ENCODE results near the gene EMID1.
"Not testable (repeated sequence)": the region's sequence is repeated elsewhere in the genome, so short reads cannot be mapped to it uniquely, and the experiment has no call there.

The EMID1 gene

GRCh38 chr22:29231971-29232959 is 26.6 kb downstream of the EMID1 start:
- no peak for DNase-seq

GRCh38 chr22:29233277-29233877 is 27.7 kb downstream of the EMID1 start:
- no peak for DNase-seq

- not testable (repeated sequence) for DNase-seq
Measured at GRCh38 chr22:29240481-29240880, 34.8 kb downstream of the EMID1 start.

DNA sequence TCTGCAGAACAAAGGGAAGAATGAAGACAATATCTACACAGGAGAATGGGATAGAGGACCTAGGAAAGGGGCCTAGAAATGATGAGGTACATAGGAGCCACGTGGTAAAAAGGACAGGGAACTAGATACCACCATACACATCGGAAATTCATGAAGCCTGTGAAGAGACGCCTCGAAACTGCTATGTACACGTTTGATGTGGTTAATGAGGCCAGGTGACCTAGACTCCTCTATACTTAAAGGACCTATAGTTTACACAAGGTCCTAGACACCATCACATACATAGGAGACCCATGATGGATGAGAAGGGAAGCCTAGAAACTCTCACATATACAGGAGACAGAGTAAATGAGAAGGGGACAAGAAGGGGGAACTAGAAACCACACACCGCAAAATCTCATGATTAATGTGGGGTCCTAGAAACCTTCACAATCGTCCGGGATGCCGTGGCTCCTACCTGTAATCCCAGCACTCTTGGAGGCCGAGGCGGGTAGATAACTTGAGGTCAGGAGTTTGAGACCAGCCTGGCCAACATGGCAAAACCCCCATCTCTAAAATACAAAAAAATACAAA is 38.3 kb downstream of the EMID1 start:
- DNase-seq, result no peak

DNA sequence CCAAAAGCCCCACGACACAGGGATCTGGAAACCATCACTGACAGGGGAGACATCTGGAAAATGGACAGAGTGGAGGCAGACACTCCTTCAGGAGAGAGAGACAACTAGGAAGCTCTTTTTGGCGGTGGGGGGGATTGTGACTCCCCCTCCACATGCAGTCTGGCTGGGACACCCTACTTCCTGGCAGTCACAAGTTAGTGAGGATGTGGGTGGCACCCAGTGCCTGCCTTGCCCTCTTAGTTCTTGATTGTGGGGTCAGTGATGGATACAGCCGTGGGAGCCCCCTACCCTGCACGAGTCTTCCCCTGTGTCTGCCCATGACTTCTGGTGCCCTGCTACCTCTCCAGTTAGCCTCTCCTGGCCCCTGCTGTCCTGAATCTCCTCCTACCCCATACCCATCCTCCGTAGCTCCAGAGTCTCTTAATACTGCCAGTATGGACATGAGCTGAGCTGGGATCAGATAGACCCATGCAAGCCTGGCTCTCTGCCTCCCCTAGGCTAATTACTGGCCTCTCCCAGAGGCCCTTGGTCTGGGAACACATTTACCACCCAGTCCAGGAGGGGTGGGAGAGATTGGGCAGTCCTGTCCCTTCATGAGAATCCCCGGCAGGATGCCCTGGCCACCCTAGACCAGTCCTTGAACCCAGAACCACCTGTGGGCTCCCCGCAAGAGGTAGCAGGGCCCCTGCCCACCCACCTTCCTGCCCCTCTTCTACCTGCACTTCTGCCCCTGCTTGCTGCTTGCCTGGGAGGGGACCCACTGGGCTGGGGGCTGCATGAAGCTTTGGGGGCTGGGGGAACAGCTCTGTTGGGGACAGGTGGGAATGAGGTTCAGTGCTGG is 39.3 kb downstream of the EMID1 start:
- DNase-seq, result no peak

- peak; percentile 71 for DNase-seq
Measured at GRCh38 chr22:29245626-29246385, 40.1 kb downstream of the EMID1 start.

DNA sequence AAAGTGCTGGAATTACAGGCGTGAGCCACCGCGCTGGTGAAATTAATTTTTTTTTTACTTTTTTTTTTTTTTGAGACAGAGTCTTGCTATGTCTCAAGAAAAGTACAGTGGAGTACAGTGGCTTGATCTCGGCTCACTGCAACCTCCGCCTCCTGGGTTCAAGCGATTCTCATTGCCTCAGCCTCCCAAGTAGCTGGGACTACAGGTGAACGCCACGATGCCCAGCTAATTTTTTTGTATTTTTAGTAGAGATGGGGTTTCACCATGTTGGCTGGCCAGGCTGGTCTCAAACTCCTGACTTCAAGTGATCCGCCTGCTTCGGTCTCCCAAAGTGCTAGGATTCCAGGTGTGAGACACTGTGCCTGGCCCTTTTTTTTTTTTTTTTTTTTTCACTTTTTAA is 42.2 kb downstream of the EMID1 start:
- not testable (repeated sequence) for DNase-seq

GRCh38 chr22:29251265-29251664 is 45.6 kb downstream of the EMID1 start:
- DNase-seq, result no peak

DNA sequence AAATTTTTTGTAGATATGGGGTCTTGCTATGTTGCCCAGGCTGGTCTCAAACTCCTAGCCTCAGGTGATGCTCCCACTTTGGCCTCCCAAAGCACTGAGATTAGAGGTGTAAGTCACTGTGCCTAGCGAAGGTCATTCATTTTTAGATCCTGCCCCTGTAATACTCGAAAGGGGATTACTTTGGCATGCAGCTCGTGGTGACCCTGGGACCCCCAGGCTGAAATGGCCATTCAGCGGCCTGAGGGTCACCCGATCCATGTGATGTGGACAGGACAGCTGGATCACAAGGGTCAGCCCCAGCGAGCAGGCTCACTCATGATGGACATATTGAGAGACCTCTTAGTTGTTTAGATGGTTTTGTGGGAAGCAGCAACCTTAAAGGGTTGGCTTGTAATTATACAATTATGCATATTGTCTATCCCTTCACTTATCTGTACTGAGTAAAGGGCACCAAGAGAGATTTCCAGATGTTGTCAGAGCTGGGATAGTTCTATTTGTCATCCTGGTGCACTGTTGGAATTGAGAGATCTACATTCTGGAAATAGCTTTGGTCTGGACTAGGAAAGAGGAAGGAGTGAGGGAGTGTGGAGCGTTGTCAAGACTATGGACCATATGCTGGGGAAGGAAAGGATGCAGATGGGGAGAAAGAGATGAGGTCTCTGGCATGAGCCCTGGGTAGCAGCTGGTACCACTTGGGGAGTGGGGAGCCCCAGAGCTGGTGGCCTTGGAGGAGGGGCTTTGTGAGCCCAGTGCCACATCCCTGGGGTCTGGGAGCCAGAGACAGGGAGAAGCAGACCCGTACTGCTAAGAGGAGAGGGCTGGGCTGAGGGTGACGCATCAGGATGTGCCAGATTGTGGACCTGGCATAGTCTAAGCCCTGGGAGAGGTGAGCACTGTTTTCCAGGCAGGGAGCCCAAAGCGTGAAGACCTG is 46.5 kb downstream of the EMID1 start:
- DNase-seq, result no peak

DNA sequence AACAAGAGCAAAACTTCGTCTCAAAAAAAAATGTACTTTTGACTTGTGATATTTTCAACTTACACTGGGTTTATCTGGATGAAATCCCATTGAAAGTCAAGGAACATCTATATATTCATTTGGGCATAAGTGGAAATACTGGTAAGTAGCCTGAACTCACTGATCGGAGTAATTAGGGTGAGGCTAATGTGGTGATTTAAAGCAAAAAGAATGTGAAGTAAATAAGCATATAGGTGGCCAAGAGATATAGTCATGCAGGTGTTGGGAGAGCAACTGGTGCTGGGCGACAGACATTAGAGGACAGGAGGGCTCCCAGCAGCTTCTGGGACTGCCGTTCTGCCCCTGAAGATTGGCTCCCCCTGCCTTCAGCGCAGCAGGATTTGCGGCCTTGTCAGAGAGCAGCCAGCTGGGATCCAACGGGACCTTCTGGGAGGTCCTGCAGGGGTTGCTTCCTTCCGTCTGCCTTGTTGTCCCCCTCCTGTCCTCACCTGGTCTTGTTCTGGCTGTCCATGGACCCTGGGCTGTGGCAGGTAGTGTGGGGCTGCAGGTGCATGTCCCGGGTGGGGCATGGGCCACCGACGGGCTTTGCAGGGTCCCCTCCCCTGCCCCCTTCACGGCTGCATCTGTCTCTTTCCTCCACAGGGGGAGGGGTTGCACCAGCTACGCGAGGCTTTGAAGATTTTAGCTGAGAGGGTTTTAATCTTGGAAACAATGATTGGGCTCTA is 48.0 kb downstream of the EMID1 start:
- no peak for DNase-seq

DNA sequence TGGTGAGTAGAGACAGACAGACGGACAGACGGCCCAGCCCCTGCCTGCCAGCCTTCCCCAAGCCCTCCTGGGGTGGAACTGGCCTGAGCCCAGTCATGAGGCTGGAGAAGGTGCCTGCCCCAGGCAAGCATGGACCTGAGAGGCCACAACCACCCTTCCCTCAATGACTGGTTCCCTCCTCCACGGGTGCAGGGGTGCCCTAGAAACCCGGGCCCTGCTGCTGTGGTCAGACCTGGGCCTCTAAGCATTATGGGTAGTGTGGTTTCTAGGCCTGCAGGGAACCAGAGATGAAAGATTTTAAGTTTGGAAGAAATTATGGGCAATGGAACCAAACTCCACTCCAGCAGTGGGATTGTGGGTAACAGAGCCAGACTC is 48.6 kb downstream of the EMID1 start:
- no peak for DNase-seq

GRCh38 chr22:29255064-29255621 is 49.4 kb downstream of the EMID1 start:
- DNase-seq, result no peak

DNA sequence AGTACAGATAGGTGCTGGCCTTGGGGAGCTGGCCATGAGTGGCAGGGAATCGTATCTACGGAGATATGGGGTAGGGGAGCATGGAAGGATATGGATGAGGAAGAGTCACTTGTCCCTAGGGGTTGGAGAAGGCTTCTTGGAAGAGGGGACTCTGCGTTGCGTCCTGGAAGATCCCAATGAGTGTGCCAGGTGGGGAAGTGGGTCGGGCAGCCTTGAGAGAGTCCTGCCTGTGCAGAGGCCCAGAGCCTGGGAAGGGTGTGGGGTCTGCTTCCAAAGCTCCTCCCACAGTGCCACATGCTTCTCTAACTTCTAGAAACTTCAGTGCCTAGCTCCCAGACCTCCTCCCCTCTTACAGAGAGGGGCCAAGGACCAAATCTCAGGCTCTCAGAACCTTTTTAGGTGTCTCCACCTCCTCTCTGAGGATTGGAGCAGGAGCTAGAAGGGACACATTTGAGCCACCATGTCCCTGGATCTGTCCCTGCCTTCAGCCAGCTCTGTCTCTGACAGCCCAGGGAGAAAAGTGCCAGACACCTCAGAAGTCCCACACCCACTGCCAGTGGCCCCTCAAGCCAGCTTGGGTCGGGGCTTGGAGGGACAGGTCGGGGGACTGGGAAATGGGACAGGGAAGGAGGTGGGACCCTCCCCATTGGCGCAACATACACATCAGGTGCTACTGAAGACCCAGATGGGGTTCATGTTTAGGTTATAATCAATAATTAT is 51.1 kb downstream of the EMID1 start:
- no peak for DNase-seq

GRCh38 chr22:29257751-29258181 is 52.1 kb downstream of the EMID1 start:
- no peak for DNase-seq

DNA sequence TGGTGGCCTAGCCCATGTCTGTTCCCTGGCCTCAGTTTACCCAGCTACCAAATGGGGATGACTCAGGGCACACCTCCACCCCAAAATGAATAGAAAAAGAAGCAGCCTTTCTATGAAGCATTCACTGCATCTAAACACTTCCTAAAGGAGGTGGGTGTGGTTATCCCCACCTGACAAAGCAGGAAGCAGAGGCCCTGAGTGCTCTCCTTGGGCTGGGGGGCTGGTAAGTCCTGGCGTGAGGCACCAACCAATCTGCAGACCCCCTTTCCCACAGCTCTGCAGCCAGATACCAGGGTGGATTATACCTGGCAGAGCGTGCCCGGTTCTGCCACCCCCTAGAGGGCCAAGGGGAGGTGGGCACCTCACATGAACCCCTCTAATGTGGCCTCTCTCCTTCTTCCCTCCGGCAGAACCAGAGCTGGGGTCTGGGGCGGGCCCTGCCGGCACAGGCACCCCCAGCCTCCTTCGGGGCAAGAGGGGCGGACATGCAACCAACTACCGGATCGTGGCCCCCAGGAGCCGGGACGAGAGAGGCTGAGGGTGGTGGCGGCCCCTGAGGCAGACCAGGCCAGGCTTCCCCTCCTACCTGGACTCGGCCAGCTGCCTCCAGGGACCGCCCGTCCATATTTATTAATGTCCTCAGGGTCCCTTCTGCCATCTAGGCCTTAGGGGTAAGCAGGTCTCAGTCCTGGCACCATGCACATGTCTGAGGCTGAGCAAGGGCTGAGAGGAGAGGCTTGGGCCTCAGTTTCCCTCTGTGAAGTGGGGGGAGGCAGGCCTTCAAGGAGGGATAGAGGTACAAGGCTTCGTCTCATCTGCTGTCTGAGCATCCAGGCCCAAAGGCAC is 52.9 kb downstream of the EMID1 start:
- no peak for DNase-seq

GRCh38 chr22:29259253-29259899 is 53.7 kb downstream of the EMID1 start:
- no peak for DNase-seq

DNA sequence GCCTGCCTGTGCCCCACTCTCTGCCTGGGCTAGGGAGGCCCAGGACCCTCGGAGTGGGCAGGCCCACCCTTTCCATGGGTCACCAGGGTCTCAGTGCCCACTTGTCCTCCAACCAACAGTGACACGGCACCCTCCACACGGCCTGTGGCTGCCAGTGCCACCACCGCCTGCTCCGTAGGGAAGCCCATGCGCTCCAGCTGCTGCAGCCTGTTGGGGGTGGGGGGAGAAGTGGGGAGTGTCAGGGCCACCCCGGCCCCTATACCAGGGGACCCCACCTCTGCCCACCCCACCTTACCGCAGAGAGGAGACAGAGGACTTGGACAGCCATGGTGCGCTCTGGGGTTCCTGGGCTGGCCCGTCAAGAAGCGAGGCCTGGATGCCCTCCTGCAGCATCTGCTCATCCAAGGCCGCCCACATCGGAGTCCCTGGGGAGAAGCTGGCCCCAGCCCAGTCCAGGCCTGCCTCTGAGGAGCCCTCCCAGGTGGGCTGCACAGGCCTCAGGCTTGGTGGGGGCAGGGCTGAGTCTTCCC is 54.4 kb downstream of the EMID1 start:
- DNase-seq, result no peak
